ENCODE results near the gene EPB41L3.
"Not testable (repeated sequence)": the region's sequence is repeated elsewhere in the genome, so short reads cannot be mapped to it uniquely, and the experiment has no call there.

The EPB41L3 gene

GRCh38 chr18:5530629-5531178 is 13.1 kb downstream of the EPB41L3 start:
- DNase-seq, result no peak

DNA sequence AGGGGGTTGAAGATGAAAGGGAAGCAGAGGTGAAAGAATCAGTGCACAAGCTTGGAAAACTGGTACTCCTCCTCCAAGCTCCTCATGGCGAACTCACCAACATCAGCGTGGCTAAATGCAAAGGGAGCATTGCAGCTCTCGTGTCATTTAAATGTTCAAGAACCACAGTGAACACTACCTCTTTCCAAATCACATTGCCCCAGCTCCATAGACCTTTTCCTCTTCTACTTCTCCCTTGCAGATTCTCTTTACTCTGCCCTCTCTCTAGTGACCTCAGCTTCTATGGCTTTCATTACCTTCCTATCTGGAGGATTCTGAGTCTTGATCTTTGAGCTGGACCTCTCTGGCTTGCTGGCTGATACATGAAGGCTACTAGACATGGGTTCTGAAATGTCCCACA is 14.3 kb downstream of the EPB41L3 start:
- DNase-seq, result peak; percentile 39

DNA sequence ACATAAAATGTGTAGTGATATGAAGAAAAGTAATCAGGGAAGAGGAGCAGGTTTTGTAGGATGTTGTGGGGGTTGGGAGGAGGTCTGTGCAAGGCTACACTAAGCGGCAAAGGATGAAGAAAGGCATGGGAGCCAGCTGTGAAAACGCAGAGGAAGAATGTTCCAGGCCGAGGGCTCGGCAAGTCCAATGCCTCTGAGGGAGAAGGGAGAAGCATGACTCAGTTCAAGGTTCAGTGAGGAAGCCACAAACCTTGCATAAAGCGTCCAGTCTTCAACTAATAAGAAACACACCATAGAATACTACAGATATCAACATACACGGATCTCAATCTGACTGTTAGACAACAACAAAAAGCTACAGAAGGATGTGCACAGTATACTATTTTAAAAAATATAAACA is 16.2 kb downstream of the EPB41L3 start:
- peak; percentile 75 for DNase-seq

DNA sequence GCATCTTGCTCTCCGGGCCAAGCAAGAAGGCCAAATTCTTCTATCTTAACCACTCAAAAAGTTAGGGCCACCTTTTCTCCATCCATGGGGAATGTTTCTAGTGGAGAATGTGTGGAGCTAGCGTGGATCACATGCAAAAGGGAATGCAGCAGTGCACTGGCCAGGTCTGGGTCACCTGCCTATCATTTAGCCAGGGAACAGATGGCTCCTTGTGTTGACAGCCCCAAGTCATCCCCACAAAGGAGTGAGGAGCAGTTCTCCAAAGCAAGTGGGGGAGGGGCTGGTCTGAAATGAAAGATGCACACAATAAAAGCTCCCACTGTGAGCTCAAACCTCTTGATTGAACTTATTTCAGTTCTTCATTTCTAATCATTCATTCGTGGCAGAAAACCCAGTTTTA is 19.1 kb downstream of the EPB41L3 start:
- DNase-seq, result no peak

DNA sequence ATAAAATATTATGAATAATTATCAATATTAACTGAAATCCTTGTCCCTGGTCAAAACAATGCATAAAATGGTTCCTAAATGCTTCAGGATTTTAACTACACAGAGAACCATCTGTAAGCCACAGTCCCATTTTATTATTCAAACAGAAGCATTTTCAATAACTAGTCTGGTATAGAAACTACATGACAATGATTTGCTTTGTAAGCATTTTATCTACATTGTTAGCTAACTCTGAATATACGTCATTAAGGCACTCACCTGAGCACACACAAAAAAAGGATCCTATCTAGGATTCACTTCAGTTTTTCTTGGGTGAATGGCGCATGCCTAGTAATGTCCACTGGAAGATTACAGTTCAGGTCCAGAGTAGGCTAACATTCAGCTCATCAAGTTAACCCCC is 22.8 kb downstream of the EPB41L3 start:
- no peak for DNase-seq

DNA sequence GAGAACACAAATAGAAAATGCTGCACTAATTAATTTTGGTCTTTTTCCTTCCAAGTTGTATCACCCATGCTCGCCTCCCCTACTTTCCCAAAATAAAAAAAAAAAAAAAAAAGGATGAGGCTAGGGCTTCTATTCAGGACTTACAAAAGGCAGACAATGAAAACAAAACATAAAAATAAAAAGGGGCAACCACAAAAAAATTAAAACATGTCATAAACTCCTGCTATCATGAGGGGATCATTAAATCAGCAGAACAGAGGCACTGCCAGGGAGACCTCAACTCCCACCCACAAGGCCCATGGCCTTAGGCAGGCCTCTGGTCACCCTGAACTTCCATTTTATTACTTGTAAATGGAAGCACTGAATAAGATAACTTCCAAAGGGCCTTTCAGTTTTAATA is 23.3 kb downstream of the EPB41L3 start:
- DNase-seq, result no peak

- no peak for DNase-seq
Observed at GRCh38 chr18:5519448-5520298, 24.1 kb downstream of the EPB41L3 start.

- no peak for DNase-seq
Observed at GRCh38 chr18:5518899-5519371, 24.9 kb downstream of the EPB41L3 start.

DNA sequence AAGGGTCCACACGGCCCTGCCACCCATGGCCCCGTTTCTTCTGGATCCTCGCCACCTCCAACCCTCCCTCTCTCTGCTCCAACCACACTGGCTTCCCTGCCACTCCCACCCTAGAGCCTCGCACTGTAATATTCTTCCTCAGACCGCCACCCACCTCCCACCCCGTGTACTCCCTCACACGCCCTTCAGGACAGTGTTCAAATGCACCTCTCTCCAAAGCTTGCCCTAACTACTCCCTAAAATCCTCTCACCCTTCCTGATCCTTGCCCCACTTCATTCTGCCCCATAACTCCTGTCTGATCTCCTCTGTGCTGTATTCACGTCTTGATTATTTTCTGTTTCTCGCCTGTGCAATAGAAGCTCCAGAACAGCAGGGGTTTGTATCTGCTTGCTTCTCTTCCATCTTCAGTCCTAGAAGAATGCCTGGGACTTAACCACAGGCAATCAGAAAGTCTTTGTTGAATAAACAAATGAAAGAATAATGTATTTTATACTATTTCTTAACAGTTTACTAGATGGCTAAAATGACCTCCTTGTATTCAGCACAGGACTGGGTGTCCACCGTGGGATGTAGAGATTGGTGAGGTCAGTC is 25.5 kb downstream of the EPB41L3 start:
- no peak for DNase-seq

DNA sequence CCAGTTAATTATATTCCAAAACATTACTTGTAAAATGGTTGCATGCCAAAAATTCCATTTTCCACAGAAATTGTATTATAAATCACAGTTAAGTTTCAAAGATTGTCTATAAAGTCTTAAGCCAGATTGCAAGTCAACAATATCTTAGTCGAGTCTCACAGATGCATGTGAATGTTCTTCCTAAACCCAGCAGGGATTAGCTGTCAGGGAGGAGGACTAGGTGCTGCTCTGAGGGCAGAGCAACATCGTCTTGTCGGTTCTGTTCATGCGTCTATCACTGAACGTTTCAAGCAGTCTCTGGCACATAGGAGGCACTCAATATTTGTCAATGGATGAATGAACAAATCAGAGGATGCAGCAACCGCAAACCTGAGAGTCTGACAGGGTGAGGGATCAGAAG is 27.0 kb downstream of the EPB41L3 start:
- DNase-seq, result no peak

- DNase-seq, result peak; percentile 96
Observed at GRCh38 chr18:5515011-5515784, 28.6 kb downstream of the EPB41L3 start.

GRCh38 chr18:5513947-5514346 is 29.9 kb downstream of the EPB41L3 start:
- peak; percentile 88 for DNase-seq

DNA sequence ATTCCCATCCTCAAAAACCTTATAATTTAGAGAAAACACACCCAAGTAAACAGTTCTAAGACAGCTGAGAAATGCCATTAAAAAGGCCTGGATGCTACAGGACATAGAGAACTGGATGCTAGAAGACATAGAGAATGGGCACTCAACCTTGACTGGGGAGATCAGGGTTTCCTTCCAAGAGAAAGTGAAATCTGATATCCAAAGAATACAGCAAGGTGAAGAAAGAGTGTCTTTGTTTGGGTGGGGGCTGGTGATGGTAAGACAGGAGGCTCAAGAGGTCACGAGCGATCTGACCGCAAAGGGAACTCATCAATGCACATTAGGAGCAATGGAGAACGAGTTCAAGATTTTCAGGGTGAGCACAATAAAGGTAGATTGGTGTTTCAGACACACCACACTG is 31.6 kb downstream of the EPB41L3 start:
- no peak for DNase-seq

DNA sequence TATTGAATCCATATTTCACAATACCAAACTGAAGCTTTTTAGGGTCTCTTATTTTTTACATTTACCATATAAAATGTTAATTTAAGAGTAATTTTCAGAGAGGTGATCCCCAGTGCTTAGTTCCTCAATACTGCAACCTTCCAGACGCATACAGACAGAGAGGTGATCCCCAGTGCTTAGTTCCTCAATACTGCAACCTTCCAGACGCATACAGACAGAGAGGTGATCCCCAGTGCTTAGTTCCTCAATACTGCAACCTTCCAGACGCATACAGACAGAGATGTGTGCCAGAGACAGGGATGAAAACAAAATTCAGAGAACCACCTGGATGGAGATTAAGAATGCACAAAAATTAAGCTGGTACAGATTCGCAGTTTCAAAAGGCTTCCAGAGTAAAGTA is 32.3 kb downstream of the EPB41L3 start:
- DNase-seq, result not testable (repeated sequence)

- peak; percentile 83 for DNase-seq
Observed at GRCh38 chr18:5510135-5510846, 33.5 kb downstream of the EPB41L3 start.

GRCh38 chr18:5508821-5509220 is 35.0 kb downstream of the EPB41L3 start:
- DNase-seq, result no peak

- no peak for DNase-seq
Observed at GRCh38 chr18:5507756-5508155, 36.0 kb downstream of the EPB41L3 start.

GRCh38 chr18:5506174-5506573 is 37.6 kb downstream of the EPB41L3 start:
- DNase-seq, result no peak

GRCh38 chr18:5503740-5504139 is 40.1 kb downstream of the EPB41L3 start:
- peak; percentile 78 for DNase-seq

DNA sequence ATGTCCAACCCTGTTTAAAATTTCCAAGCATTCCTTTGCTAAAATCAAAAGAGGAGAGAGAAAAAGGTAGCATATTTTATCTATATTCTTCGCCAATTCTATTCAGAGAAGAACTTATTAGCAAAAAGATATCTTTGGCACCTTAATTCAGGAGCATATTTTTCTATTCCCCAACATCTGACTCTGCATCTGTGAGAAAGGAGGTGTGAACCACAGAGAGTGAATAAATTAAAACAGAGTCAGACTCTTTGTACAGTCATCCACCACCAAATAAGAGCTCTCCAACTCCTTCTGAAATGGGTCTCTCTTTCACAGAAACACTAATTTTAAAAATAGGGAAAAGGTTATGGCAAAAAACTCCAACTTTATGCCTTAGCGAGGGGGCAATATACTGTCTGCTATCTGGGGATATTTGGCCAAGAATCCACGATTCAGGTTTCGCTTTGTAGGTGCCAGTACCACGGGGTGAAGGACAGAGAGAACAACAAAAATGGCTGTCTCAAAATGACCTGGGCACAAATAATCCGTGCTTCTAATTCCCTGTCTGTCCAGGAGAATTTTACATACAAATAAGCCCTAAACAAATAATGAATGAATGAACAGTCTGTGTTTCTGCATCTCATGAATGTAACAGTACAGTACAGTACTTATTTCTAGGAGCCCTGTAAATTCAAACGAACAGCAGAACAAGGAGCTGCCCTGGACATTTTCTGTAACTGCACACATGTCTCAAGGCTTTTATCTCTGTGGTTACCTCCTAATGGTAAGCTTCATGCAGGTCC is 43.4 kb downstream of the EPB41L3 start:
- no peak for DNase-seq

GRCh38 chr18:5498452-5498851 is 45.3 kb downstream of the EPB41L3 start:
- DNase-seq, result no peak

DNA sequence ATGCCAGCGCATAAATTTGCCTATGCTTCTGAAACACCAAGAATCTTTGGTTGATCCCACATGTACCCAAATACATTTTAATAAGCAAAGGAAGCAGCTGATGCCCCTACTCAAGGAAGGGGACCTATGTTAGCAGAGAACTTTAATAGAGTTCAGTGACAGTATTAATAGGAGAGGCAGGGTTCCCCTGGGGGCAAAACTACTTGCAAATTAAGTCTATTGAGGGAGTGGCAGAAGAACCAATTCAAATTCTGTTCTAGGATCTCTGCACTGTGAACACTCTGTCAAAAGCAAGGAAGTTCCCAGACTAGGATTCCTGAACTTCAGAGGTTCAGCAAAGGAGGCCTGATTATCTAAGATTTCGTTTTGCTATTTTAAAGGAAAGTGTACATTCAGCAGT is 47.5 kb downstream of the EPB41L3 start:
- no peak for DNase-seq

Data from inflammatory macrophage treated with lipopolysaccharide for 4 hours (primary cell).